BE2C (cell line): ENCODE measurements around the gene PTMA.
A peak's percentile ranks its signal among the peaks of the same experiment; 100 is the strongest.
"Not testable (repeated sequence)": the region's sequence is repeated elsewhere in the genome, so short reads cannot be mapped to it uniquely, and the experiment has no call there.

ENCODE experiments used
- DNase-seq: peaks from one replicate; pipeline ENCODE4 v3.0.0-alpha.2; 2020
- H3K27me3 ChIP-seq: fragments of 250-450 bp; sonication (Bioruptor Pico); 2 replicates; pipeline ENCODE4 v1.5.1; 2020; ENCODE audit warnings: mild to moderate bottlenecking
- H3K36me3 ChIP-seq: fragments of 250-450 bp; sonication (Bioruptor Pico); 2 replicates; pipeline ENCODE4 v1.5.1; 2020; ENCODE audit warnings: mild to moderate bottlenecking
- H3K4me1 ChIP-seq: fragments of 250-450 bp; sonication (Bioruptor Pico); 2 replicates; pipeline ENCODE4 v1.5.1; 2020
- H3K4me3 ChIP-seq: 2 replicates; pipeline ENCODE4 v1.5.1; 2011; ENCODE audit warnings: low read depth, low read length
- H3K9me3 ChIP-seq: fragments of 250-450 bp; sonication (Bioruptor Pico); 2 replicates; pipeline ENCODE4 v1.5.1; 2020
- TF ChIP-seq, protein P1 (sequence below): IDR thresholded peaks from 2 replicates; pipeline ENCODE4 v1.5.1; 2012; ENCODE audit warnings: mild to moderate bottlenecking, low read depth, low read length

PTMA gene

DNA sequence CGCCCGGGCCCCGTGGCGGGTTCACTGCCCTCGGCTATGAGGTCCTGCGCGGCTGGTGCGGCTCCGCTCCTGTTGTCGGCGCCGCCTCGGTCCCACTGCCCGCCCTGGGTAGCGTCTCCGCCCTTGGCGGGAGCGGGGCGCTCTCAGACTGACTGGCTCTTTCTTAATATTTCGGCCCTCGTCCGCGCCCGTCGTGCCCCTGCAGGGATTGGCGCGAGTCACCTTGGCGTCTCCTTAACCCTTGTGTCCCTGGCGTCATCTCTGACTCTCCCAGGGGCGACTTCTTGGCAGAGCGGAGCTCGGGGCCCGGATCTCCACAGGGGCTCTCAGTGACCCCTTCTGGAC lies 1.3 kb downstream of the PTMA start:
- Histone ChIP-seq H3K36me3 (peaks cover 54% of the 10 kb centered on the region), H3K9me3 (no peaks in the 10 kb centered on the region), H3K4me1 (peaks cover 4% of the 10 kb centered on the region; the same call in 1 of the 2 replicates), H3K27me3 (no peaks in the 10 kb centered on the region), H3K4me3 (peak overlapping the region; percentile 99)
- peak; percentile 54 for DNase-seq
- TF ChIP-seq, protein P1, sequence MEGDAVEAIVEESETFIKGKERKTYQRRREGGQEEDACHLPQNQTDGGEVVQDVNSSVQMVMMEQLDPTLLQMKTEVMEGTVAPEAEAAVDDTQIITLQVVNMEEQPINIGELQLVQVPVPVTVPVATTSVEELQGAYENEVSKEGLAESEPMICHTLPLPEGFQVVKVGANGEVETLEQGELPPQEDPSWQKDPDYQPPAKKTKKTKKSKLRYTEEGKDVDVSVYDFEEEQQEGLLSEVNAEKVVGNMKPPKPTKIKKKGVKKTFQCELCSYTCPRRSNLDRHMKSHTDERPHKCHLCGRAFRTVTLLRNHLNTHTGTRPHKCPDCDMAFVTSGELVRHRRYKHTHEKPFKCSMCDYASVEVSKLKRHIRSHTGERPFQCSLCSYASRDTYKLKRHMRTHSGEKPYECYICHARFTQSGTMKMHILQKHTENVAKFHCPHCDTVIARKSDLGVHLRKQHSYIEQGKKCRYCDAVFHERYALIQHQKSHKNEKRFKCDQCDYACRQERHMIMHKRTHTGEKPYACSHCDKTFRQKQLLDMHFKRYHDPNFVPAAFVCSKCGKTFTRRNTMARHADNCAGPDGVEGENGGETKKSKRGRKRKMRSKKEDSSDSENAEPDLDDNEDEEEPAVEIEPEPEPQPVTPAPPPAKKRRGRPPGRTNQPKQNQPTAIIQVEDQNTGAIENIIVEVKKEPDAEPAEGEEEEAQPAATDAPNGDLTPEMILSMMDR = no peak

DNA sequence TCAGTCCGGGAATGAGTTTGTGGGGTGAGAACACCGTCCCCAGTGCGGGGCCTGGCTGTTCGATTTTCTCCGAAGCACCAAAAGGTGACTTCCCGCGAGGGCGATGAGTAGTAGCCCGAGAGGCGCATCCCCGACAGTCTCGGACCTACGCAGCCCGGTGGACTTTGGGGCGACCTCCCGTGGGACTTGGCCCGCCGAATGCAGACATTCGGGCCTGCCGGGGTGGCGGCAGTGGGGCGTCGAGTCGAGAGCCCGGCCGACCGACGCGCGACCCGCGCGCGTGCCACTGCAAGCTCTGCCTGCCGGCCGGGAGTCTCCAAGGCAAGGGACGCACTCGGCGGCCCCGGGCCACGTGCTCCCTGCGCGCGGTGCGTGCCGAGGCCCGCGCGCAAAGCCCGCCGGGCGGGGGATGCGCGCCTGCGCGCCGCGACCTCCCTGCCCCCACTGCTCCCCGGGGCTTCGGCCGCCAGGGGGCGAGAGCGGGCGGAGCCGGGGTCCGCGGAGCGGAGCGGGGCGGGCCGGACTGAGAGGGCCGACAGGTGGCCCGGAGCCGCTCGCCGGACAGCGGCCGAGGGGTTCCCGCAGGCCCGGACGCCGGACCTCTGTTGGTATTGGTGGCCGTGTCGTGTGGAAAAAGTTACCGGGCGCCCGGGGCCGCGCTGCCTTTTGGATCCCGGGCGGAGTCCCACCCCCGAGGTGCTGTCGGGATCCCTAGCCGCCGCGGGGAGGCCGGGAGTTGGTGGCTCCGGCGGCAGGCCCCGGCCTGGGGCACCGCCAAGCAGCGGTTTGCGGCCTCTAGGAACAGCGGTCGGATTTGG lies 1.9 kb downstream of the PTMA start:
- Histone ChIP-seq H3K36me3 (peaks cover 60% of the 10 kb centered on the region), H3K4me3 (peak overlapping the region; percentile 99), H3K27me3 (no peaks in the 10 kb centered on the region), H3K9me3 (no peaks in the 10 kb centered on the region), H3K4me1 (peaks cover 4% of the 10 kb centered on the region; the same call in 1 of the 2 replicates)
- DNase-seq = peak; percentile 91
- TF ChIP-seq, protein P1 = peak; percentile 52; the same call in 1 of the 2 replicates

DNA sequence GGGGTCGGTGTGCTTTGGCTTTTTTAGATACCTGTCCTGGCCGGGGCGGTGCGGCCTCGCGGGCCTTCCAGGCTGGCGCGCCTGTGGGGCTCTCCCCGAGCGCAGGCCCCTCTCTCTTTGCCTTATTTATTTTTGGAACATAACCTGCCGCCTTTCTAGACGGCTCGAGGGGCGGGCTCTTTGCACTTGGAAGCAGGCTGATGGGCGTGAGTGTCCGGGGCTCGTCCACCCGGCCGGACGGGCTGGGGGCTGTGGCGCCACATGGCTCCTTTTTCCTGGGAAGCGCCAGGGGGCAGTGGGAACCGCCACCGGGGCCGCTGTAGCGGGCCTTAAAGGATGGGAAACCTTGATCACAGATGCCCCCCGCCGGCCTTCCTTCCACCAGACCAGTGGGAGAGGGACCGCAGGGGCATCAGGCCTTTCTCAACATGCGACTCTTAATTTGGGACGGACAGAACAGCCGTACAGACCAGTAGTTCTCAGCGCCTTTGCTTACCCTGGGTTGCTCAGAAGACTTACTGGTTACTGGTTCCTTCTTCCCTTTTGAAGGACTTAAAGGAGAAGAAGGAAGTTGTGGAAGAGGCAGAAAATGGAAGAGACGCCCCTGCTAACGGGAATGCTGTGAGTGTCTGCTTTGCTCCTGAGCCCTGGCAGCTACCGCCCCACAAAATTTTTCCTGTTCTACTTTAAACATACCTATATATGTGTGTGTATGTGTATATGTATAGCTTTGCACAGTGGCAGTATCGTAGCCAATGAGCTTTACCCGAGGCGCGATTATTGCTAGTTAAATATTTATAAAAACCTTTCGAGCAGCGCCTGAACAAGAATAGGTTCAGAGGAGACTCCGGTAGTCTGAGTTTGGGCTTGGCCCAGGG lies 2.7 kb downstream of the PTMA start:
- Histone ChIP-seq H3K4me1 (peaks cover 4% of the 10 kb centered on the region; the same call in 1 of the 2 replicates), H3K27me3 (no peaks in the 10 kb centered on the region), H3K4me3 (peak overlapping the region; percentile 99), H3K9me3 (no peaks in the 10 kb centered on the region), H3K36me3 (peaks cover 63% of the 10 kb centered on the region)
- TF ChIP-seq, protein P1 = peak; percentile 17; the same call in 1 of the 2 replicates
- peak; percentile 52 for DNase-seq

DNA sequence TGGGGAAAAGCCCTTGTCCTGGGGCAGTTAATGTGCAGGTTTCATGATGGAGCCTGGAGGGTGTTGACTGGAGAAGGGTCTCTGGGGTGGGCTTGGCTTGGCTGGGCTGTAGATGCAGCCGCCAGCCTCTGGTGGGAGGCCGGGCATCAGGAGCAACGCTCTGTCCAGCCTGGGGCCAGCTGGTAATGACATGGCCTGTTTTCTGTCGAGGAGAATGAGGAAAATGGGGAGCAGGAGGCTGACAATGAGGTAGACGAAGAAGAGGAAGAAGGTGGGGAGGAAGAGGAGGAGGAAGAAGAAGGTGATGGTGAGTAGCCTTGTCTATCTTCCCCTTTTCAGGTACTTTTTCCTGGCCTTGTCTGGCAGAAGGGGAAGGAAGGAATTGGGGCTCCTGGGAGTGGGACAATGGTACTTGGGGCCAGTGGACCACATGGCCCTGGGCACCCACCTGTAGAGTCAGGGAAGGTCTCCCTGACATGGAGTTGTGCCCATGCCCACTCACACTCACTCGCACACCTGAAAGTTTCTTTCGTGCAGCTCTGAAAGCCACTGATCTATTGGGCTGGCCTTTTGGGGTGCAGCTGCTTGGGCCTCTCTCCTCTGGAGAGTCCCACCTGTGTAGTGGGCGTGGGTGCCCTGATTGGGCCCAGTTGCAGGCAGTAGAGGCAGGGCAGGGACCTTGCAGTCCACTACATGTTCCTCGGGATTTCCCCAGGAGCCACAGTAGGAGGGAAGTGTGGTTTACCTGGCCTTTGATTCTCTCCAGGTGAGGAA lies 3.5 kb downstream of the PTMA start:
- Histone ChIP-seq H3K9me3 (no peaks in the 10 kb centered on the region), H3K4me3 (peak overlapping the region; percentile 99), H3K27me3 (no peaks in the 10 kb centered on the region), H3K4me1 (peaks cover 4% of the 10 kb centered on the region), H3K36me3 (peaks cover 63% of the 10 kb centered on the region)
- DNase-seq = no peak
- TF ChIP-seq, protein P1 = no peak

DNA sequence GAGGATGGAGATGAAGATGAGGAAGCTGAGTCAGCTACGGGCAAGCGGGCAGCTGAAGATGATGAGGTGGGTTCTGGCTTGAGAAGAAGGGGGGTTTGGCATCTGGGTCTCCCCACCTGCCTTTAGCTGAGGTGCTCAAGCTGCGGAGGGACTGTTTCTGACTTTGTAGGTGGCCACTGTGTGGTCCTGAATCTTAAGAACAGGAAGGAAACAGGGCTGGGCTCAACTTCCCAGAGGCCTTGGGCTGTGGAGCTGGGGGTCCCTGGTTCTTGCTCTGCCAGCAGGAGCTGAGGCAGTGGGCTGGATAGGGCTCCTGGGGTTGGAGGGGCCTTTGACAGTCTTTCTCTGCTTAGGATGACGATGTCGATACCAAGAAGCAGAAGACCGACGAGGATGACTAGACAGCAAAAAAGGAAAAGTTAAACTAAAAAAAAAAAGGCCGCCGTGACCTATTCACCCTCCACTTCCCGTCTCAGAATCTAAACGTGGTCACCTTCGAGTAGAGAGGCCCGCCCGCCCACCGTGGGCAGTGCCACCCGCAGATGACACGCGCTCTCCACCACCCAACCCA lies 4.2 kb downstream of the PTMA start:
- H3K36me3 ChIP-seq = peaks cover 63% of the 10 kb centered on the region

DNA sequence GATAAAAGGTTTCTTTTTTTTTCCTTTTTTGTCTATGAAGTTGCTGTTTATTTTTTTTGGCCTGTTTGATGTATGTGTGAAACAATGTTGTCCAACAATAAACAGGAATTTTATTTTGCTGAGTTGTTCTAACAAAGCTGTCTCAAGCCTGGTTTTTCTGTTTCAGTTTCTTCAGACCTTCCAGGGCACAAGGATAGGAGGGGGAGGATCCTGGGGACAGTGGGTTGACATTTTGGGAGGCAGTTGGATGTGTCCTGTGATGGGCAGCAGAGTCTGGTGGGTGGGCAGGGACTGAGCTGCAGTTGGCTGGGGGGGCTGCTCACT lies 5.0 kb downstream of the PTMA start:
- Histone ChIP-seq H3K36me3 (peaks cover 63% of the 10 kb centered on the region), H3K4me3 (peak overlapping the region; percentile 12; the same call in 1 of the 2 replicates)
- H3K4me1 ChIP-seq, H3K27me3 ChIP-seq, DNase-seq, H3K9me3 ChIP-seq: not testable (repeated sequence)

More for the DNA sequence above, 4.2 kb downstream of the PTMA start:
- not testable (repeated sequence) for H3K9me3 ChIP-seq, H3K4me1 ChIP-seq, H3K27me3 ChIP-seq, DNase-seq
- peak overlapping the region; percentile 99 for H3K4me3 ChIP-seq
